ENCODE results near the gene SDF2L1. TPM values are rescaled to one million over a fixed set of nuclear protein-coding genes. Genes with fewer than 3 reads are reported as not detected.
A peak's percentile ranks its signal among the peaks of the same experiment; 100 is the strongest.

Gene SDF2L1
- total and polyA plus RNA-seq, 9 of the 15 experiments (the other 6 are each of a cell fraction or from before 2014, with no cell fraction given): 15.1 to 989 (median 124) TPM

DNA sequence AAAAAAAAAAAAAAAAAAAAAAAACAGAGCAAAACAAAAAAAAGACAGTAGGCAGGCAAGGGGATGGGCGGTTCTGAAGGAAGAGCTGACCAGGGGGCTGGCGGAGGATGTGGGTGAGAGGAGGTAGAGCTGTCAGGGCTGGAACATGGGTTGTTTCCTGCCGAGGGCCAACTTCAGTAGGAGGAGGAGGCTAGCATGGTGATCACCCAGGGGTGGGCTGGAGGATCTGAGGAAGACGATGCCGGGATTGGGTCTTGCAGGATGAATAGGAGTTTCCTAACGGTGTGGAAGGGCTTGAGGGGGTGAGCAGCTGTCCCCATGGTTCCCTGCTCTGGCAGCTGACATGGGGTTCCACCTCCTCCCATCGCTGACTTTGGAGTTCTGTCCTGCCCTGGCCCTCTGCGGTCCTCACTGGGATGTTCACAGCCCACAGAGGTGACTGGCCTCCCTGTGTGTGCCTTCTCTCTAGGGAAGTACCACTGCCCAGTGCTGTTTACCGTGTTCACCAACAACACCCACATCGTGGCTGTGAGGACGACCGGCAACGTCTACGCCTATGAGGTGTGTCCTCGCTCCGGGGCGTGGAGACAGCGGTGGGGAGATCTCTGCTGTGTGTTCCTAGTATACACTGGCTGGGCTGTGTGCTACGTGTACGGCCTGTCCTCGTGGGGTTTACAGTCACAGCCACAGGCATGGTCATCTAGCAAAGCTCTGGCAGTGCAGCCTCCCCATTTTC, 38.9 kb downstream of the SDF2L1 start (continued):
- TF ChIP-seq, protein P1, sequence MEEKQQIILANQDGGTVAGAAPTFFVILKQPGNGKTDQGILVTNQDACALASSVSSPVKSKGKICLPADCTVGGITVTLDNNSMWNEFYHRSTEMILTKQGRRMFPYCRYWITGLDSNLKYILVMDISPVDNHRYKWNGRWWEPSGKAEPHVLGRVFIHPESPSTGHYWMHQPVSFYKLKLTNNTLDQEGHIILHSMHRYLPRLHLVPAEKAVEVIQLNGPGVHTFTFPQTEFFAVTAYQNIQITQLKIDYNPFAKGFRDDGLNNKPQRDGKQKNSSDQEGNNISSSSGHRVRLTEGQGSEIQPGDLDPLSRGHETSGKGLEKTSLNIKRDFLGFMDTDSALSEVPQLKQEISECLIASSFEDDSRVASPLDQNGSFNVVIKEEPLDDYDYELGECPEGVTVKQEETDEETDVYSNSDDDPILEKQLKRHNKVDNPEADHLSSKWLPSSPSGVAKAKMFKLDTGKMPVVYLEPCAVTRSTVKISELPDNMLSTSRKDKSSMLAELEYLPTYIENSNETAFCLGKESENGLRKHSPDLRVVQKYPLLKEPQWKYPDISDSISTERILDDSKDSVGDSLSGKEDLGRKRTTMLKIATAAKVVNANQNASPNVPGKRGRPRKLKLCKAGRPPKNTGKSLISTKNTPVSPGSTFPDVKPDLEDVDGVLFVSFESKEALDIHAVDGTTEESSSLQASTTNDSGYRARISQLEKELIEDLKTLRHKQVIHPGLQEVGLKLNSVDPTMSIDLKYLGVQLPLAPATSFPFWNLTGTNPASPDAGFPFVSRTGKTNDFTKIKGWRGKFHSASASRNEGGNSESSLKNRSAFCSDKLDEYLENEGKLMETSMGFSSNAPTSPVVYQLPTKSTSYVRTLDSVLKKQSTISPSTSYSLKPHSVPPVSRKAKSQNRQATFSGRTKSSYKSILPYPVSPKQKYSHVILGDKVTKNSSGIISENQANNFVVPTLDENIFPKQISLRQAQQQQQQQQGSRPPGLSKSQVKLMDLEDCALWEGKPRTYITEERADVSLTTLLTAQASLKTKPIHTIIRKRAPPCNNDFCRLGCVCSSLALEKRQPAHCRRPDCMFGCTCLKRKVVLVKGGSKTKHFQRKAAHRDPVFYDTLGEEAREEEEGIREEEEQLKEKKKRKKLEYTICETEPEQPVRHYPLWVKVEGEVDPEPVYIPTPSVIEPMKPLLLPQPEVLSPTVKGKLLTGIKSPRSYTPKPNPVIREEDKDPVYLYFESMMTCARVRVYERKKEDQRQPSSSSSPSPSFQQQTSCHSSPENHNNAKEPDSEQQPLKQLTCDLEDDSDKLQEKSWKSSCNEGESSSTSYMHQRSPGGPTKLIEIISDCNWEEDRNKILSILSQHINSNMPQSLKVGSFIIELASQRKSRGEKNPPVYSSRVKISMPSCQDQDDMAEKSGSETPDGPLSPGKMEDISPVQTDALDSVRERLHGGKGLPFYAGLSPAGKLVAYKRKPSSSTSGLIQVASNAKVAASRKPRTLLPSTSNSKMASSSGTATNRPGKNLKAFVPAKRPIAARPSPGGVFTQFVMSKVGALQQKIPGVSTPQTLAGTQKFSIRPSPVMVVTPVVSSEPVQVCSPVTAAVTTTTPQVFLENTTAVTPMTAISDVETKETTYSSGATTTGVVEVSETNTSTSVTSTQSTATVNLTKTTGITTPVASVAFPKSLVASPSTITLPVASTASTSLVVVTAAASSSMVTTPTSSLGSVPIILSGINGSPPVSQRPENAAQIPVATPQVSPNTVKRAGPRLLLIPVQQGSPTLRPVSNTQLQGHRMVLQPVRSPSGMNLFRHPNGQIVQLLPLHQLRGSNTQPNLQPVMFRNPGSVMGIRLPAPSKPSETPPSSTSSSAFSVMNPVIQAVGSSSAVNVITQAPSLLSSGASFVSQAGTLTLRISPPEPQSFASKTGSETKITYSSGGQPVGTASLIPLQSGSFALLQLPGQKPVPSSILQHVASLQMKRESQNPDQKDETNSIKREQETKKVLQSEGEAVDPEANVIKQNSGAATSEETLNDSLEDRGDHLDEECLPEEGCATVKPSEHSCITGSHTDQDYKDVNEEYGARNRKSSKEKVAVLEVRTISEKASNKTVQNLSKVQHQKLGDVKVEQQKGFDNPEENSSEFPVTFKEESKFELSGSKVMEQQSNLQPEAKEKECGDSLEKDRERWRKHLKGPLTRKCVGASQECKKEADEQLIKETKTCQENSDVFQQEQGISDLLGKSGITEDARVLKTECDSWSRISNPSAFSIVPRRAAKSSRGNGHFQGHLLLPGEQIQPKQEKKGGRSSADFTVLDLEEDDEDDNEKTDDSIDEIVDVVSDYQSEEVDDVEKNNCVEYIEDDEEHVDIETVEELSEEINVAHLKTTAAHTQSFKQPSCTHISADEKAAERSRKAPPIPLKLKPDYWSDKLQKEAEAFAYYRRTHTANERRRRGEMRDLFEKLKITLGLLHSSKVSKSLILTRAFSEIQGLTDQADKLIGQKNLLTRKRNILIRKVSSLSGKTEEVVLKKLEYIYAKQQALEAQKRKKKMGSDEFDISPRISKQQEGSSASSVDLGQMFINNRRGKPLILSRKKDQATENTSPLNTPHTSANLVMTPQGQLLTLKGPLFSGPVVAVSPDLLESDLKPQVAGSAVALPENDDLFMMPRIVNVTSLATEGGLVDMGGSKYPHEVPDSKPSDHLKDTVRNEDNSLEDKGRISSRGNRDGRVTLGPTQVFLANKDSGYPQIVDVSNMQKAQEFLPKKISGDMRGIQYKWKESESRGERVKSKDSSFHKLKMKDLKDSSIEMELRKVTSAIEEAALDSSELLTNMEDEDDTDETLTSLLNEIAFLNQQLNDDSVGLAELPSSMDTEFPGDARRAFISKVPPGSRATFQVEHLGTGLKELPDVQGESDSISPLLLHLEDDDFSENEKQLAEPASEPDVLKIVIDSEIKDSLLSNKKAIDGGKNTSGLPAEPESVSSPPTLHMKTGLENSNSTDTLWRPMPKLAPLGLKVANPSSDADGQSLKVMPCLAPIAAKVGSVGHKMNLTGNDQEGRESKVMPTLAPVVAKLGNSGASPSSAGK (IDR thresholded peaks at IDR 0.05): no peak
- TF ChIP-seq, protein P2, sequence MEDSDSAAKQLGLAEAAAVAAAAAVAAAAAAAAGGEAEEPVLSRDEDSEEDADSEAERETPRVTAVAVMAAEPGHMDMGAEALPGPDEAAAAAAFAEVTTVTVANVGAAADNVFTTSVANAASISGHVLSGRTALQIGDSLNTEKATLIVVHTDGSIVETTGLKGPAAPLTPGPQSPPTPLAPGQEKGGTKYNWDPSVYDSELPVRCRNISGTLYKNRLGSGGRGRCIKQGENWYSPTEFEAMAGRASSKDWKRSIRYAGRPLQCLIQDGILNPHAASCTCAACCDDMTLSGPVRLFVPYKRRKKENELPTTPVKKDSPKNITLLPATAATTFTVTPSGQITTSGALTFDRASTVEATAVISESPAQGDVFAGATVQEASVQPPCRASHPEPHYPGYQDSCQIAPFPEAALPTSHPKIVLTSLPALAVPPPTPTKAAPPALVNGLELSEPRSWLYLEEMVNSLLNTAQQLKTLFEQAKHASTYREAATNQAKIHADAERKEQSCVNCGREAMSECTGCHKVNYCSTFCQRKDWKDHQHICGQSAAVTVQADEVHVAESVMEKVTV (CRISPR knock-in tag; IDR thresholded peaks at IDR 0.05): no peak
- peak; percentile 49; the same call in 1 of the 2 replicates for TF ChIP-seq ZNF140 (CRISPR knock-in tag; IDR thresholded peaks at IDR 0.05)
- no peak for TF ChIP-seq SMAD2 (IDR thresholded peaks at IDR 0.05; ENCODE audit: low read depth, low read length)
- no peak for TF ChIP-seq NFYB (IDR thresholded peaks at IDR 0.05; ENCODE audit: extremely low read depth, insufficient read length)
- TF ChIP-seq MBD2 (IDR thresholded peaks at IDR 0.05; ENCODE audit: borderline replicate concordance, low read depth): no peak
- no peak for TF ChIP-seq MAFF (IDR thresholded peaks at IDR 0.05; ENCODE audit: low read length)
- TF ChIP-seq ZNF551 (CRISPR knock-in tag; IDR thresholded peaks at IDR 0.05): no peak
- TF ChIP-seq HDAC2 (IDR thresholded peaks at IDR 0.05): no peak
- TF ChIP-seq SMAD4 (CRISPR knock-in tag; conservative IDR thresholded peaks at IDR 0.05): no peak
- TF ChIP-seq POLR2B (IDR thresholded peaks at IDR 0.05; ENCODE audit: low read depth, partially characterized antibody): no peak
- TF ChIP-seq EP400 (IDR thresholded peaks at IDR 0.05): no peak
- TF ChIP-seq NCOA1 (IDR thresholded peaks at IDR 0.05; ENCODE audit: low read depth): no peak
- TF ChIP-seq MECOM (CRISPR knock-in tag; IDR thresholded peaks at IDR 0.05): no peak
